NB4 (cell line): Measurements from ENCODE around the gene FBXW10B.
"Not testable (repeated sequence)": the region's sequence is repeated elsewhere in the genome, so short reads cannot be mapped to it uniquely, and the experiment has no call there.

Experiments
- POLR2A ChIP-seq: IDR thresholded peaks from 2 replicates; pipeline ENCODE4 v1.6.1; 2011; ENCODE audit warnings: mild to moderate bottlenecking; ENCODE audit not compliant: insufficient read length; ENCODE audit errors: extremely low read depth
- TF ChIP-seq, protein P1 (sequence below): IDR thresholded peaks from one replicate; pipeline ENCODE4 v1.5.1; 2012; ENCODE audit warnings: low read depth, low read length
- TF ChIP-seq, protein P2 (sequence below): IDR thresholded peaks from 2 replicates; pipeline ENCODE4 v1.6.1; 2011; ENCODE audit warnings: low read depth, low read length

DNA sequence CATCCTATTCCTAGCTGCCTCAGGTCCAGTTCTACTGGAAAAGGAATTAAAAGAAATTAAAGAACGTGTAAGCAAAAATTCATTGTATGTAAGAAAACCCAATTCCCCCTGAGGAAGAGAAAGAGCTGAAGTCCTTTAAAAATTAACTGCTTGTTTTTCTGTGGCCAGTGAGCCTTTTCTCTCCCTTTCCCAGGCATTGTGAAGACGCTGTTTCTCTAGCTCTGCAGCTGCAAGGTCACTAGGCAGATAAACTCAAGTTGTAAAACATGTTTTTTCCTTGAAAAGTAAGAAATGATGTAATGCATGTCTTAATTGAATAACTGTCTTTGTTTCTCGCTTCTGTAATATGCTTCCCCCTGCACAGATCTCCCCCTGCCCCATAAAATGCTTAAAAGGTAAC lies 34.9 kb upstream of the FBXW10B start:
- TF ChIP-seq, protein P1, sequence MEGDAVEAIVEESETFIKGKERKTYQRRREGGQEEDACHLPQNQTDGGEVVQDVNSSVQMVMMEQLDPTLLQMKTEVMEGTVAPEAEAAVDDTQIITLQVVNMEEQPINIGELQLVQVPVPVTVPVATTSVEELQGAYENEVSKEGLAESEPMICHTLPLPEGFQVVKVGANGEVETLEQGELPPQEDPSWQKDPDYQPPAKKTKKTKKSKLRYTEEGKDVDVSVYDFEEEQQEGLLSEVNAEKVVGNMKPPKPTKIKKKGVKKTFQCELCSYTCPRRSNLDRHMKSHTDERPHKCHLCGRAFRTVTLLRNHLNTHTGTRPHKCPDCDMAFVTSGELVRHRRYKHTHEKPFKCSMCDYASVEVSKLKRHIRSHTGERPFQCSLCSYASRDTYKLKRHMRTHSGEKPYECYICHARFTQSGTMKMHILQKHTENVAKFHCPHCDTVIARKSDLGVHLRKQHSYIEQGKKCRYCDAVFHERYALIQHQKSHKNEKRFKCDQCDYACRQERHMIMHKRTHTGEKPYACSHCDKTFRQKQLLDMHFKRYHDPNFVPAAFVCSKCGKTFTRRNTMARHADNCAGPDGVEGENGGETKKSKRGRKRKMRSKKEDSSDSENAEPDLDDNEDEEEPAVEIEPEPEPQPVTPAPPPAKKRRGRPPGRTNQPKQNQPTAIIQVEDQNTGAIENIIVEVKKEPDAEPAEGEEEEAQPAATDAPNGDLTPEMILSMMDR = not testable (repeated sequence)
- TF ChIP-seq, protein P2, sequence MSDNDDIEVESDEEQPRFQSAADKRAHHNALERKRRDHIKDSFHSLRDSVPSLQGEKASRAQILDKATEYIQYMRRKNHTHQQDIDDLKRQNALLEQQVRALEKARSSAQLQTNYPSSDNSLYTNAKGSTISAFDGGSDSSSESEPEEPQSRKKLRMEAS = not testable (repeated sequence)
- TF ChIP-seq POLR2A = not testable (repeated sequence)
